Activated naive CD8-positive, alpha-beta T cell (primary cell): ENCODE results near the gene BCKDHB.
"Not testable (repeated sequence)": the region's sequence is repeated elsewhere in the genome, so short reads cannot be mapped to it uniquely, and the experiment has no call there.

ENCODE experiments used
- H3K27ac Mint-ChIP-seq: one replicate; pipeline ENCODE4 v1.8.0; 2021; ENCODE audit warnings: mixed read lengths
- H3K27me3 Mint-ChIP-seq: one replicate; pipeline ENCODE4 v1.8.0; 2021; ENCODE audit warnings: mixed read lengths
- H3K36me3 Mint-ChIP-seq: one replicate; pipeline ENCODE4 v1.8.0; 2021; ENCODE audit warnings: mixed read lengths
- H3K4me1 Mint-ChIP-seq: one replicate; pipeline ENCODE4 v1.8.0; 2021; ENCODE audit warnings: low read depth, mixed read lengths
- H3K4me3 Mint-ChIP-seq: one replicate; pipeline ENCODE4 v1.8.0; 2021; ENCODE audit warnings: mild to moderate bottlenecking, mixed read lengths
- H3K9me3 Mint-ChIP-seq: one replicate; pipeline ENCODE4 v1.8.0; 2021; ENCODE audit warnings: low read depth, mixed read lengths

BCKDHB gene

DNA sequence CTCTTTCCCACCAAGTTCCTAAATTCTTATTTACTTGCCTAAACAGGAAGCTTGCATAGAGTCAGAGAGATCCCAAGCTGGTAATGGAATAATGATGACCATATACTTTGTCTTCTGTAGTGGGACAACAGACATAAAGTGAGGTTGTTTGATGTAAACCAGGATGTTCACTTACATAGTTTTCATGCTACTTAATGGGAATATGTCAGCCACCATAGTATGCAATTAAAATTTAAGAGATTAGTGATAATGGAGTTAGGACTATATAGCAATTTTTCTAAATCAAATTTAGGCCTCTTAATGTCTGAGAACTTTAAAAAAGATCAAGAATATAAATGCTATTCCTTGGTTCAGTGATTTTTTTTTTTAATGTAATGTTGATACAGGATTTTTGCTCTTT, 180.6 kb downstream of the BCKDHB start:
- Mint-ChIP-seq H3K4me1 (peaks cover 1% of the 10 kb centered on the region), H3K4me3 (no peak overlapping the region), H3K36me3 (peaks cover 9% of the 10 kb centered on the region)

DNA sequence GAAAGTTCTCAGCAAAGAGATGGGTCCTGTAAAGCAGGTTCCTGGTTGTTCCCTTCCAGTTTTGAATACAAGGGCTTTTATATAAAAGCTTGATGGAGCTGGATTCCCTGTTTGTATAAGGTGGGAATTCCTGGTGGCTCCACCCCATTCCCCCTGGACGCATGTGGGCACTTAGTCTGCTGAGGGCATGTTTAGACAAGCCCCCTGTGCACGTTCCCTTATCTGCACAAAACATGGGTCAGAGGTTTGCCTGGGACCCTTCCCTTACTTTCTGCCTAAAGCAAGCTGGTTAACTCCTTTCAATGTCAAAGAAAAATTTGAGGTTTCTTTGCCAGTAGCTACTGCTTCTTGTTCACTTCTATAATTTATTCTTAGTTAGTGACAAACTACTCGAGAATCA, 181.1 kb downstream of the BCKDHB start:
- H3K27me3 Mint-ChIP-seq = no peaks in the 10 kb centered on the region
- peaks cover 13% of the 10 kb centered on the region for H3K36me3 Mint-ChIP-seq
- peaks cover 1% of the 10 kb centered on the region for H3K4me1 Mint-ChIP-seq
- no peak overlapping the region for H3K27ac Mint-ChIP-seq
- no peak overlapping the region for H3K4me3 Mint-ChIP-seq
- H3K9me3 Mint-ChIP-seq = peaks cover 6% of the 10 kb centered on the region

More for the DNA sequence above, 180.6 kb downstream of the BCKDHB start:
- no peak overlapping the region for H3K27ac Mint-ChIP-seq
- peaks cover 6% of the 10 kb centered on the region for H3K9me3 Mint-ChIP-seq
- H3K27me3 Mint-ChIP-seq = no peaks in the 10 kb centered on the region

DNA sequence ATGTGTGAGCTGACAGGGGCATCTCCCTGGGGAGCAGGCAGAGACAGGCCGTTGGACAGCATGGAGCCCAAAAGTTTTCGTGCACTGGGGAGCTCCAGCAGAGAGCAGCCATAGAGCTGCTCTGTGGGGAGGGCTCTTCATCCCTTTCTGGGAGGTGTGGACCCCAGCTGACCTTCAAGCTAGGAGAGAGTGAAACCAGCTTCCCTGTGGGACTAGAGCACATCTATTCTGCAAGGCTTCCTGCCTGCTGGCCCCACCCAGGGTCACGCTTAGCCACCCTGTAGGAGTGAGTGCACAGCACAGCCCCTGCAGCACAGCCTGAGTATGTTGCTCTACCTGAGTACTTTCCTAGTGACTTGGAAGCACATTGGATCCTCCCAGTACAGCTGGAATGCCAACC, 183.3 kb downstream of the BCKDHB start:
- Mint-ChIP-seq H3K4me1 (no peaks in the 10 kb centered on the region), H3K4me3 (no peak overlapping the region), H3K27ac (no peak overlapping the region), H3K36me3 (peaks cover 27% of the 10 kb centered on the region), H3K27me3 (no peaks in the 10 kb centered on the region), H3K9me3 (peaks cover 16% of the 10 kb centered on the region)

DNA sequence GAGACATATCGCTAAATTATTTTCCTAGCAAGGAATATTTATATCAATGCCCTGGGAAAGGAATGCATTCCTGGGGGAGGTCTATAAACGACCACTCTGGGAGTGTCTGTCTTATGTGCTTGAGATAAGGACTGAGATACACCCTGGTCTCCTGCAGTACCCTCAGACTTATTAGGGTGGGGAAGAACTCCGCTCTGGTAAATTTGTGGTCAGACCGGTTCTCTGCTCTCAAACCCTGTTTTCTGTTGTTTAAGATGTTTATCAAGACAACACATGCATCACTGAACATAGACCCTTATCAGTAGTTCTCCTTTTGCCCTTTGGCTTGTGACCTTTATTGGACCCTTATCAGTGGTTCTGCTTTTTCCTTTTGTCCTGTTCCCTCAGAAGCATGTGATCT, 188.1 kb downstream of the BCKDHB start:
- H3K4me3 Mint-ChIP-seq, H3K4me1 Mint-ChIP-seq, H3K27me3 Mint-ChIP-seq, H3K27ac Mint-ChIP-seq: not testable (repeated sequence)
- H3K9me3 Mint-ChIP-seq = peaks cover 21% of the 10 kb centered on the region
- peaks cover 38% of the 10 kb centered on the region for H3K36me3 Mint-ChIP-seq

DNA sequence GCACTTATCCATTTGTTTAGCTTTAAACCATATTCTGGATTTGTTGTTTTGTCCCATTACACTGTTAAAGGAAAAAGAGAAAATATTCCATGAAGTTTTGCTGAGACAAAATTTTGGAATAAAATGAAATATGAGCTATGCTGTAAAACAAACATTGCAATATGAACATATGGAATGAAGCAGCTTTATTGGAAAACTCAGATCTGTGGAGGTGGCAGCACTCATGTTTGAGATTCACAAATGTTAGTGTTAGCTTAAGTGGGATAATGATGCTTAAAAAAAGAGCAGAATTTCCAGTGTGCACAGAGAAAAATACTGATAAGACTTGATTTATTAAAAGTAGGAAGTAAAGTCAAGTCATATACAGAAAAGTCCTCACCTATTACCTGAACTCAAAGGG, 196.2 kb downstream of the BCKDHB start:
- Mint-ChIP-seq H3K36me3 (peaks cover 14% of the 10 kb centered on the region), H3K4me1 (no peaks in the 10 kb centered on the region), H3K27ac (no peak overlapping the region), H3K4me3 (no peak overlapping the region), H3K9me3 (no peaks in the 10 kb centered on the region), H3K27me3 (no peaks in the 10 kb centered on the region)

DNA sequence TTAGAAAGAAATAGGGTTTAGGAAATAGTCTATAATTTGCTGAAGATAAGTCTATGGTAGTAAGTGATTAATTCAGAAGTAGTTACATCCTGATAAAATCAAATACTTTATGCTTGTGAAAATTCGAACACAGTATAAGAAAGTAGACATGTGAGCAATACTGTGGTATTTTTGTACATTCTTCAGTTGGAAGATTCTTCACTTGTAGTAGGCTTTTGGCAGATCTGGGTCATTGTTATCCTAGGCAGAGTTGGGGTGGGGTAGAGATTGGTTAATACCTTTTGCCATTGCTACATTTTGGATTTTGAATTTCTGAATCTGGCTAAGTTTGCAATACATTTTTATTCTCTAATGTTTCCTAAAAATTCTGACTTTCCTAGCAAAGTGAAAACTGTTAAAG, 197.5 kb downstream of the BCKDHB start:
- H3K27me3 Mint-ChIP-seq = no peaks in the 10 kb centered on the region
- H3K4me1 Mint-ChIP-seq = no peaks in the 10 kb centered on the region
- H3K4me3 Mint-ChIP-seq = no peak overlapping the region
- H3K9me3 Mint-ChIP-seq = no peaks in the 10 kb centered on the region
- H3K27ac Mint-ChIP-seq = no peak overlapping the region
- H3K36me3 Mint-ChIP-seq = peaks cover 11% of the 10 kb centered on the region

DNA sequence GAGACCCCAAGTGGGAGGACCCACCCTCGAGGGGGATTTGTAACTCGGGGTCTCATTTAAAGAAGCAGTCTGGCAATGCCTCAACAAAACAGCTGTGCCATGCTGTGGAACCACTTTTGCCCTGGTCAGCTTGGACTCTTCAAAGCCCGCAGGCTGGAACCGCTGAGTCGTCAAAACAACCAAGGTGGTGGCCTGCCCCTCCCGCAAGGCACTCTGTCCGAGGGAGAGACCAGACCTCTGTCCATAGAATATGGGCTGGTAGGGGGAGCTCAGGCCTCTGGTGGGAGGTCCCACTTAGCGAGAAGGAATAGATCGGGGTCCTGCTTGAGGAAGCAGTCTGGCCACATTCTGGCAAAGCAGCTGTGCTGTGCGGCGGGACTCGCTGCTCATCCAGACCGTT, 208.1 kb downstream of the BCKDHB start:
- Mint-ChIP-seq H3K27me3 (no peaks in the 10 kb centered on the region), H3K4me3 (no peak overlapping the region)

DNA sequence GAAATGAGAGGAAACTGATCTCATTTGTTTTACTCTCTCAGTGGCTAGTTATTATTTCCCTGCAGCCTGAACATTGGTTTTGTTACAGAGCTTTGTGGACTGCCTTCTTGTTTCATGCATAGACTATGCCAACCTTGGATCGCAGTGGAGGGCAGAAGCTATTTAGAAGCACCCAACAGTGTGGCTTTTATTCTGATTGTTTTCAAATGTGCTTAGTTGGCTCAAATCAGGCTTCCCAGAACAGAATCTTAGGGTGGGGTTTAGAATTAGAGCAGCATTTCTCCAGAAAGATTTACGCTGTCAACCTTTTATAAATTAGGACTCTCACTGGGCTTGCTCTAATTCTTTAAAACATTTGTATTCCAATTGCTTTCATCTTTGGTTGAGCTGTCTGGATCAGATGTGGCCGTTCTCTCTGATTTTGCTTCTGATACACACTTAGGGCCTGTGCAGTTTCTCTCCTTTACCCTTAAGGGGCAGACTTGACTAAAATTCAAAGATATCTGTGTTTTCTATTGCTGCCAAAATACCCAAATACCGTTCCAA, 210.3 kb downstream of the BCKDHB start:
- H3K9me3 Mint-ChIP-seq = peaks cover 5% of the 10 kb centered on the region
- peaks cover 17% of the 10 kb centered on the region for H3K36me3 Mint-ChIP-seq
- H3K27me3 Mint-ChIP-seq = no peaks in the 10 kb centered on the region
- no peaks in the 10 kb centered on the region for H3K4me1 Mint-ChIP-seq
- no peak overlapping the region for H3K4me3 Mint-ChIP-seq
- H3K27ac Mint-ChIP-seq = no peak overlapping the region

More for the DNA sequence above, 208.1 kb downstream of the BCKDHB start:
- Mint-ChIP-seq H3K9me3 (peaks cover 10% of the 10 kb centered on the region), H3K36me3 (peaks cover 26% of the 10 kb centered on the region), H3K4me1 (no peaks in the 10 kb centered on the region), H3K27ac (no peak overlapping the region)

DNA sequence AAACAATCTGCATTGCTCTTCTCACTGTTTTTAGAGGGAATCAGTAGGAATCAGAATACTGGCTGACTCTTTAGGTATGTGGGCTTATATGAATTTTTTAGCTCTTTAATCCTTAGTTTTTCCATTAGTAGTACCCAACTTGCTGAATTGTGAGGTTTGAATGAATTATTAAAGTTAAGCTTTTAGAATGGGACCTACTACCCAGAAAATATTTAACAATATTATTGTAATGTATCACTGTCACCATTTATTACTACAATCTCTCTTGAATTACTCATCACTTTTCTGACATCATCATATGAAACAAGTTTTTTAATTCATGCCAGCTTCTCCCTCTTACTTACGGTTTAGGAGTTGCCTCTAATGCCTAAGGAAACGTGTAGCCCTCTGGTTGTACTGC, 212.7 kb downstream of the BCKDHB start:
- Mint-ChIP-seq H3K9me3 (no peaks in the 10 kb centered on the region), H3K36me3 (peaks cover 2% of the 10 kb centered on the region), H3K4me3 (no peak overlapping the region), H3K4me1 (no peaks in the 10 kb centered on the region), H3K27ac (no peak overlapping the region), H3K27me3 (no peaks in the 10 kb centered on the region)

DNA sequence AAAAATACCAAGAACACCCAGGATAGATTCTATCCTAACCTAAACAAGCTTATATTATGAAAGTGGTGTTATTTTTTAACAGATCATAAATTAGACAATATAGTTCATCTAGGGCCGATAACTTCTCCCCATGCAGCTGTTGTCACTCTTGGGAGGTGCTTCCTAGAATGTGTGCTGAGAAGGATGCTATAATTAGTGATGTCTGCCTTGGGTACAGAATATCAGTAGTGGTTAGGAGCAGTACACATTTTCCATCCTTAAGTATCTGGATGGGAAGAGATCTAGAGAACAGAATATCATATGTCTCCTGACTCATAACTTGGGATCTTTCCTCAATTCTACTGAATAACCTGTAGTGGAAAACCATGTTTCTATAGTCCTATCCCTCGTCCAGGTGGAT, 214.5 kb downstream of the BCKDHB start:
- Mint-ChIP-seq H3K27me3 (no peaks in the 10 kb centered on the region), H3K4me1 (no peaks in the 10 kb centered on the region), H3K36me3 (peaks cover 2% of the 10 kb centered on the region), H3K9me3 (no peaks in the 10 kb centered on the region), H3K4me3 (no peak overlapping the region), H3K27ac (no peak overlapping the region)

DNA sequence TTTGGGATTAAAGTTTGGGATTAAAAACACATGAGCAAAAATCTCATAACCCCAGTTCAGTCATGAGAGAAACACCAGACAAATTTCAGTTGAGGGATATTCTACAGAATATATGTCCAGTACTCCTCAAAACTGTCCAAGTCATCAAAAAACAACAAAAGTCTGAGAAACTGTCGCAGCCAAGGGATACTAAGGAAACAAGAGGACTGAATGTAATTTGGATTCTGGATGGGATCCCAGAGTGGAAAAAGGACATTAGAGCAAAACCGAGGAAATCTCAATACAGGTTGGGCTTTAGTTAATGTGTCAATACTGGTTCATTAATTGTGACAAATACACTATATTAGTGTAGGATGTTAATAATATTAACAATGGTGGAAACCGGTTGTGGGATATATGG, 219.3 kb downstream of the BCKDHB start:
- Mint-ChIP-seq H3K27ac (no peak overlapping the region), H3K9me3 (no peaks in the 10 kb centered on the region), H3K36me3 (peaks cover 5% of the 10 kb centered on the region), H3K4me1 (no peaks in the 10 kb centered on the region), H3K4me3 (no peak overlapping the region), H3K27me3 (no peaks in the 10 kb centered on the region)

DNA sequence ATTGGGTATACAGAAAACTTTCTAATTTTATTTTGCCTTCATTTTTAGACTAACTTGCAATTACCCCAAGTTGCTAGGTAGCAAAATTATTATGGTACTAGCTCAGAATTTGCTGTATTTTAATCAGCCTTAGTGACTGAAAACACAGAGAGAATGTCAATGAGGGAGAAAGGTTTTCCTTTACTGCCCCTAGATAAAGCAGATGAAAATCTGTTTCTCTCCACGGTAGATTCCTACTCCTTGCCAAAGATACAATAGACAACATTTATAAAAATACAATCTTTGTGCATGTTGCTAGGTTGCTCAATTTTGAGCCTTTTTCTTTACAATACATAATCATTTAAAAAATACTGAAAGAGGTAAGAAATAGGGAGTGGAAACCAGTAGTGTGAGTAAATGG, 222.2 kb downstream of the BCKDHB start:
- H3K27ac Mint-ChIP-seq = no peak overlapping the region
- H3K27me3 Mint-ChIP-seq = no peaks in the 10 kb centered on the region
- peaks cover 5% of the 10 kb centered on the region for H3K36me3 Mint-ChIP-seq
- H3K9me3 Mint-ChIP-seq = no peaks in the 10 kb centered on the region
- no peak overlapping the region for H3K4me3 Mint-ChIP-seq
- H3K4me1 Mint-ChIP-seq = no peaks in the 10 kb centered on the region

DNA sequence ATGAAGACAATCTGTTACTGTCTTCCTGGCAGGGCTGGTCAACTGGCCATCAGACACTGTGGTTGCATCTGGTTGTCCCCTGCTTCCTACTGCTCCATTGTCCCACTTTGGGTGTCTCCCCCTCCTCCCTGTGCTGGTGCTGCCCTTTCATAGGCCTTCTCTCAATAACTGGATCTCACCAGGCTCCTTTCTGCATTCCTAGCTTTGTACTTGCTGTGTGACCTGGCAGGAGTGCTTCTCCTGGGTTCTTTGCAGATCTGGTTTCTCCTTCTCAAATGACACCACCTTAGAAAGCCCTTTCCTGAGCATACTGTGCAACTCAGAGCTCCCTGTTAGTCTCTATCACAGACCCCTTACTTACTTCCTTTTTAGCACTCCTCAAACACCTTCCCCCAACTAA, 223.0 kb downstream of the BCKDHB start:
- Mint-ChIP-seq H3K36me3 (peaks cover 5% of the 10 kb centered on the region), H3K27me3 (no peaks in the 10 kb centered on the region), H3K4me3 (no peak overlapping the region), H3K4me1 (no peaks in the 10 kb centered on the region), H3K27ac (no peak overlapping the region), H3K9me3 (no peaks in the 10 kb centered on the region)

DNA sequence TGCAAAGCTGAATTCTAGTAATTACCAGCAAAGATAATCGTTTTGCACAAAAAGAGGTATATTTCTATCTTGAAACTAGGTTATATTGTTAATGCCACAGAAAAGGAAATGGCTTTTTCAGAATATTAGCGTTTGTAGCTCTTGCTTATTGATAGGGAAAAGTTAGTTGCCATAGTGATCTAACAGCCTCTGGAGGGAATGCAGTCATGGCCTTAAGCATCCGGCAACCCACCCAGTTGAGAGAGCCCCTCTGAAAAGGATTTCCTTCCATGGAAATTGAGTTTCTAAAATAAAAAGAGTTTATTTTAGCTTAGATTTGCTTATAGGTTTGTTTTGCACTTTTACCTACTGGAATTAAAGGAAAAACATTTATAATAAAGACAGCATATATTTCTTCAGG, 224.5 kb downstream of the BCKDHB start:
- no peaks in the 10 kb centered on the region for H3K9me3 Mint-ChIP-seq
- H3K4me3 Mint-ChIP-seq = no peak overlapping the region

DNA sequence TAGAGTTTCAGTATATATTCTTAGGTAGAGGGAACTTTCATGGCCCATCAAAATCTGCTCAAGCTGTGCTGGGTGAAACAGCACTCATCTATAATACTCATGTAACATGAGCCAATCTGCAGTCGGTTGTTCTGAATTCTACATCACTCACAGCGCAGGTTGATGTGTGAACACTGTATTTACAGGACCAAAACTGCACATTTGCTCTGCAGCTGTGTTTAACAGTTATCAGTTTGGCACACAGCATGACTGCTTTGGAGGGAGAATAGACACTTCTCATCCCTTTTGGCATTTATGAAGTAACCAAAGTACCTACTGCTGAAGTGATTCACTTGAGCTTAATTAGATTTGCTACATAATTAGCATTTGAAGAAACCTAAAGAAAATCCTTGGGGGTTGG, 225.1 kb downstream of the BCKDHB start:
- Mint-ChIP-seq H3K27ac (no peak overlapping the region), H3K4me3 (no peak overlapping the region), H3K27me3 (no peaks in the 10 kb centered on the region), H3K9me3 (no peaks in the 10 kb centered on the region), H3K4me1 (no peaks in the 10 kb centered on the region), H3K36me3 (peaks cover 3% of the 10 kb centered on the region)

More for the DNA sequence above, 224.5 kb downstream of the BCKDHB start:
- no peak overlapping the region for H3K27ac Mint-ChIP-seq
- peaks cover 5% of the 10 kb centered on the region for H3K36me3 Mint-ChIP-seq
- no peaks in the 10 kb centered on the region for H3K27me3 Mint-ChIP-seq
- H3K4me1 Mint-ChIP-seq = no peaks in the 10 kb centered on the region

DNA sequence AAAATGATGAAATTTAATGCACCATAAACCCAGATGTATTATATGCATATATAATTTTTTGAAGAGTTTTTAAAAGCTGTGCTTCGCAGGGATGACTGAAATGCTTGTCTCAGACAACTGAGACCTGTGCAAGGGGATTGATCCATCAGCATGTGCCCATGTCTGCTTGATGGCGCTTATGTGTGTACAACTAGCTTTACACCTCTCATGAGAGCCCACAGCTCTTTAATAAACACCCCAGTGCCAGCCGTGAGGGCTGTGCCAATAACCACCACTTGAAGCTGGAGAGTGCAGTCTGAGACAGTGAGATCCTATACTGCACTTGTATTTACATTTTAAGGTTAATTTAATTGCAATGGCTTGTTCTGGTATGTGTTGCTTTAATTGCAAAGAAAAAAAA, 225.5 kb downstream of the BCKDHB start:
- Mint-ChIP-seq H3K27me3 (no peaks in the 10 kb centered on the region), H3K36me3 (peaks cover under 1% of the 10 kb centered on the region), H3K4me3 (no peak overlapping the region), H3K27ac (no peak overlapping the region), H3K9me3 (no peaks in the 10 kb centered on the region), H3K4me1 (no peaks in the 10 kb centered on the region)
